Panc1 (cell line): ENCODE measurements around the gene VWDE. TPM values are rescaled to one million over a fixed set of nuclear protein-coding genes. Genes with fewer than 3 reads are reported as not detected.

Experiments
- ATAC-seq: fragments of 200-7000 bp; cut with Tn5 transposase; 2 replicates; pipeline ENCODE4 v1.9.1; 2020; ENCODE audit warnings: mild to moderate bottlenecking, moderate library complexity
- BruUV-seq: library from RNA; stranded (reverse); fragments of 400-500 nt; replicated peaks from 2 replicates; lab custom pipeline; 2021; lab: Mats Ljungman, UMichigan
- CTCF ChIA-PET: fragments of 300-600 bp; sonication (Branson Sonifier 250); formaldehyde crosslinking; loops from one replicate; lab custom pipeline; 2022; ENCODE audit warnings: antibody characterized with exemption; lab: Charles Lee
- POLR2A ChIA-PET: fragments of 300-600 bp; sonication (Branson Sonifier 250); formaldehyde crosslinking; loops from one replicate; lab custom pipeline; 2022; ENCODE audit warnings: antibody characterized with exemption; lab: Charles Lee
- DNase-seq: peaks from one replicate; pipeline ENCODE4 v3.0.0-alpha.2; 2010; ENCODE audit warnings: low read depth, low spot score
- H3K27ac ChIP-seq: 2 replicates; pipeline ENCODE4 v1.5.1; 2011; ENCODE audit warnings: mild to moderate bottlenecking, low read length, inconsistent platforms
- H3K27me3 ChIP-seq: fragments of 200-500 bp; sonication (Bioruptor generic); 2 replicates; pipeline ENCODE4 v1.6.0; 2014; ENCODE audit warnings: low read length, inconsistent platforms; ENCODE audit not compliant: control insufficient read depth, insufficient read depth
- H3K36me3 ChIP-seq: fragments of 200-500 bp; sonication (Bioruptor generic); 2 replicates; pipeline ENCODE4 v1.5.1; 2014; ENCODE audit warnings: inconsistent platforms, mild to moderate bottlenecking, low read length, moderate library complexity; ENCODE audit not compliant: control insufficient read depth, insufficient read depth
- H3K4me1 ChIP-seq: 2 replicates; pipeline ENCODE4 v1.5.1; 2011; ENCODE audit warnings: inconsistent platforms, mild to moderate bottlenecking, low read length, moderate library complexity; ENCODE audit not compliant: control insufficient read depth, insufficient read depth
- H3K4me3 ChIP-seq, 2 experiments: 2 replicates each; pipeline ENCODE4 v1.5.1; 2011 to 2012; ENCODE audit warnings: low read depth in 2 of 2, low read length in 2 of 2, mild to moderate bottlenecking in 2 of 2, inconsistent platforms in 1 of 2, moderate library complexity in 1 of 2
- H3K9me3 ChIP-seq: fragments of 200-500 bp; sonication (Bioruptor generic); 2 replicates; pipeline ENCODE4 v1.5.1; 2014; ENCODE audit warnings: low read depth, mild to moderate bottlenecking, inconsistent platforms, low read length, moderate library complexity; ENCODE audit not compliant: control insufficient read depth, insufficient read depth
- CTCF ChIP-seq: fragments of 450-650 bp; IDR thresholded peaks from 2 replicates; pipeline ENCODE4 v1.5.1; 2017; ENCODE audit warnings: mild to moderate bottlenecking
- POLR2AphosphoS5 ChIP-seq: IDR thresholded peaks from 2 replicates; pipeline ENCODE4 v1.6.1; 2012; ENCODE audit warnings: mild to moderate bottlenecking, low read depth, low read length, moderate library complexity
- REST ChIP-seq, 2 experiments: IDR thresholded peaks; 2 replicates each; pipeline ENCODE4 v1.6.1; 2011 to 2012; ENCODE audit warnings: low read depth in 2 of 2, control low read depth in 1 of 2, low read length in 1 of 2, mild to moderate bottlenecking in 1 of 2, moderate library complexity in 1 of 2; ENCODE audit not compliant: insufficient read depth in 1 of 2
- SIN3A ChIP-seq: IDR thresholded peaks from 2 replicates; pipeline ENCODE4 v1.6.1; 2012; ENCODE audit warnings: low read depth, mild to moderate bottlenecking, low read length, moderate library complexity, borderline replicate concordance; ENCODE audit not compliant: insufficient read depth
- TCF7L2 ChIP-seq: IDR thresholded peaks from 2 replicates; pipeline ENCODE4 v1.6.1; 2011; ENCODE audit warnings: mild to moderate bottlenecking, low read depth, low read length, inconsistent platforms
- in situ Hi-C: cut with HindIII; loops from 2 replicates; pipeline ENCODE4 v1.10.0; 2016; ENCODE audit warnings: low sequenced_read_pairs, low pct_unique_long_range_greater_than_20kb
- intact Hi-C: fragments of 100-400 bp; cut with micrococcal nuclease; formaldehyde crosslinking; loops from one replicate; pipeline ENCODE4 v1.10.0; 2022; ENCODE audit not compliant: unreplicated experiment
- total RNA-seq: library from RNA; stranded (reverse); gene quantifications from one replicate; pipeline ENCODE4 v1.2.1, GENCODE V29; 2021; ENCODE audit not compliant: unreplicated experiment

Gene VWDE
- total RNA-seq, 1 experiment from 2014 or later: 8.5 TPM

- no peak overlapping the region for H3K27ac ChIP-seq
- POLR2A ChIA-PET: no interaction called here
- H3K27me3 ChIP-seq: no peaks in the 10 kb centered on the region
- no peak overlapping the region for H3K4me3 ChIP-seq
- in situ Hi-C loops (no loop called here), intact Hi-C loops (no loop called here)
- ATAC-seq: no peak
- CTCF ChIA-PET: no interaction called here
- no peaks in the 10 kb centered on the region for H3K36me3 ChIP-seq
- TF ChIP-seq REST (IDR thresholded peaks at IDR 0.05; ENCODE audit: insufficient read depth in 1 of 2, low read depth in 2 of 2, low read length in 1 of 2) (no peak), CTCF (no peak), TCF7L2 (no peak), SIN3A (no peak), POLR2AphosphoS5 (no peak)
- BruUV-seq: no TSS peak
- H3K9me3 ChIP-seq: no peaks in the 10 kb centered on the region
- H3K4me1 ChIP-seq: no peaks in the 10 kb centered on the region
- no peak for DNase-seq
These were observed 26.3 kb downstream of the VWDE start for GRCh38 chr7:12377406-12377805.

- Histone ChIP-seq H3K27ac (no peak overlapping the region), H3K4me3 (no peak overlapping the region), H3K9me3 (no peaks in the 10 kb centered on the region), H3K4me1 (no peaks in the 10 kb centered on the region), H3K27me3 (no peaks in the 10 kb centered on the region), H3K36me3 (no peaks in the 10 kb centered on the region)
- no peak for DNase-seq
- in situ Hi-C loops: no loop called here
- intact Hi-C loops: no loop called here
- no TSS peak for BruUV-seq
- no peak for TF ChIP-seq SIN3A
- TF ChIP-seq TCF7L2: no peak
- no peak for TF ChIP-seq REST (IDR thresholded peaks at IDR 0.05; ENCODE audit: insufficient read depth in 1 of 2, low read depth in 2 of 2, low read length in 1 of 2)
- no peak for TF ChIP-seq POLR2AphosphoS5
- TF ChIP-seq CTCF: no peak
- POLR2A ChIA-PET: interaction anchor here (0.6 kb wide), 1 partner anchor 39 kb away, joined by 3 read pairs; no protein-coding TSS in a partner anchor
- CTCF ChIA-PET: no interaction called here
- no peak for ATAC-seq
These were observed 29.9 kb downstream of the VWDE start for GRCh38 chr7:12373580-12374263.
